GM12892 (cell line): Measurements from ENCODE around the gene UFC1.

ENCODE experiments used
- POLR2A ChIP-seq: IDR thresholded peaks from 2 replicates; pipeline ENCODE4 v1.6.1; 2011; ENCODE audit warnings: low read depth, low read length, control low read depth
- POLR2AphosphoS5 ChIP-seq: IDR thresholded peaks from 2 replicates; pipeline ENCODE4 v1.6.1; 2011; ENCODE audit warnings: low read depth, low read length, control low read depth

GRCh38 chr1:161163793-161164192, 10.0 kb downstream of the UFC1 start:
- TF ChIP-seq POLR2AphosphoS5 (no peak), POLR2A (no peak)
